GM19438 (cell line): ENCODE results near the gene OPN4.

Experiments used
- ATAC-seq: cut with Tn5 transposase; IDR thresholded peaks from one replicate; pipeline ENCODE4 v1.9.1; 2021; ENCODE audit warnings: low read depth; ENCODE audit not compliant: unreplicated experiment

Gene OPN4

GRCh38 chr10:86715836-86716235 is 61.5 kb downstream of the OPN4 start:
- ATAC-seq: no peak
